B cell (primary cell): ENCODE data around the gene FRYL. TPM values are rescaled to one million over a fixed set of nuclear protein-coding genes. Genes with fewer than 3 reads are reported as not detected.

Experiments used
- ATAC-seq: fragments of 200-7000 bp; cut with Tn5 transposase; one replicate; pipeline ENCODE4 v1.10.0; 2021; ENCODE audit warnings: low read depth, mild to moderate bottlenecking, moderate number of reproducible peaks, moderate library complexity
- CTCF ChIA-PET: fragments of 350-600 bp; sonication (Branson Sonifier 250); formaldehyde crosslinking; loops from one replicate; lab custom pipeline; 2021; ENCODE audit warnings: antibody characterized with exemption, inconsistent platforms; lab: Charles Lee
- POLR2A ChIA-PET: fragments of 350-600 bp; sonication (Branson Sonifier 250); formaldehyde crosslinking; loops from one replicate; lab custom pipeline; 2021; ENCODE audit warnings: antibody characterized with exemption; lab: Charles Lee
- DNase-seq: peaks from one replicate; pipeline ENCODE4 v3.0.0; 2013
- H2AFZ ChIP-seq: 2 replicates; pipeline ENCODE4 v1.6.1; 2012; ENCODE audit warnings: mild to moderate bottlenecking, low read depth, low read length; ENCODE audit not compliant: insufficient read depth, poor library complexity, severe bottlenecking
- H3K27ac ChIP-seq, 2 donors: 1 replicate in 1 of 2; 2 replicates in 1 of 2; pipeline ENCODE4 v1.5.1; 2012 to 2013; ENCODE audit warnings: low read length in 2 of 2, mild to moderate bottlenecking in 2 of 2, moderate library complexity in 1 of 2
- H3K27me3 ChIP-seq, 4 experiments: fragments of 200-600 bp in 1 of 4; sonication (generic) in 1 of 4; replicated peaks in 1 of 4; 1 replicate in 2 of 4; 2 replicates in 2 of 4; pipeline versions ENCODE4 v1.6.1 to v1.7.0; 2013 to 2016; ENCODE audit warnings: low read length in 3 of 4, mild to moderate bottlenecking in 2 of 4, mixed read lengths in 1 of 4, moderate library complexity in 1 of 4; ENCODE audit not compliant: insufficient read depth in 4 of 4, control insufficient read depth in 3 of 4; ENCODE audit errors: control extremely low read depth in 1 of 4
- H3K36me3 ChIP-seq, 2 experiments: replicated peaks in 1 of 2; 1 replicate in 1 of 2; 2 replicates in 1 of 2; pipeline versions ENCODE4 v1.6.1 to v1.7.1; 2013; ENCODE audit warnings: low read length in 1 of 2; ENCODE audit not compliant: insufficient read depth in 2 of 2, control insufficient read depth in 1 of 2; ENCODE audit errors: control extremely low read depth in 1 of 2, extremely low read depth in 1 of 2
- H3K4me1 ChIP-seq, 2 donors: fragments of 200-600 bp in 1 of 2; sonication (generic) in 1 of 2; 1 replicate in 1 of 2; 2 replicates in 1 of 2; pipeline versions ENCODE4 v1.5.1 to v1.6.1; 2013 to 2017; ENCODE audit warnings: low read length in 2 of 2; ENCODE audit not compliant: control insufficient read depth in 2 of 2, insufficient read depth in 2 of 2
- H3K4me2 ChIP-seq: replicated peaks from 2 replicates; pipeline ENCODE3; 2012; ENCODE audit warnings: mild to moderate bottlenecking, low read depth, low read length; ENCODE audit not compliant: poor library complexity, severe bottlenecking
- H3K4me3 ChIP-seq, 5 experiments: fragments of 200-600 bp in 1 of 5; sonication (generic) in 1 of 5; 1 replicate in 3 of 5; 2 replicates in 2 of 5; pipeline versions ENCODE4 v1.5.1 to v1.7.0; 2011 to 2016; ENCODE audit warnings: low read length in 4 of 5, mild to moderate bottlenecking in 4 of 5, low read depth in 2 of 5, control low read depth in 1 of 5, moderate library complexity in 1 of 5; ENCODE audit not compliant: insufficient read depth in 1 of 5; ENCODE audit errors: control extremely low read depth in 1 of 5, extremely low read depth in 1 of 5
- H3K79me2 ChIP-seq: fragments of 200-600 bp; sonication (generic); one replicate; pipeline ENCODE4 v1.6.0; 2016; ENCODE audit warnings: low read length; ENCODE audit not compliant: control insufficient read depth, insufficient read depth
- H3K9ac ChIP-seq: fragments of 200-600 bp; sonication (generic); 2 replicates; pipeline ENCODE4 v1.6.1; 2017; ENCODE audit warnings: mild to moderate bottlenecking, low read length, moderate library complexity
- H3K9me3 ChIP-seq, 3 donors: one replicate each; pipeline versions ENCODE4 v1.6.1 to v1.7.1; 2013; ENCODE audit warnings: low read length in 2 of 3; ENCODE audit not compliant: control insufficient read depth in 2 of 3, insufficient read depth in 1 of 3; ENCODE audit errors: control extremely low read depth in 1 of 3
- H4K20me1 ChIP-seq: 2 replicates; pipeline ENCODE4 v1.6.0; 2012; ENCODE audit warnings: mild to moderate bottlenecking, low read length; ENCODE audit not compliant: insufficient read depth, control insufficient read depth, poor library complexity, severe bottlenecking
- H3K27ac Mint-ChIP-seq: one replicate; pipeline ENCODE4 v1.8.0; 2021; ENCODE audit warnings: mixed read lengths
- H3K27me3 Mint-ChIP-seq: one replicate; pipeline ENCODE4 v1.8.0; 2021; ENCODE audit warnings: mixed read lengths
- H3K4me1 Mint-ChIP-seq: one replicate; pipeline ENCODE4 v1.8.0; 2021; ENCODE audit warnings: mixed read lengths
- H3K4me3 Mint-ChIP-seq: one replicate; pipeline ENCODE4 v1.8.0; 2021; ENCODE audit warnings: mixed read lengths
- H3K9me3 Mint-ChIP-seq: one replicate; pipeline ENCODE4 v1.8.0; 2022; ENCODE audit warnings: mixed read lengths; ENCODE audit not compliant: insufficient read depth
- EZH2 ChIP-seq: IDR thresholded peaks from 2 replicates; pipeline ENCODE4 v1.6.1; 2012; ENCODE audit warnings: borderline replicate concordance, low read depth, mild to moderate bottlenecking, moderate library complexity, low read length; ENCODE audit not compliant: insufficient read depth, poor library complexity, severe bottlenecking
- WGBS: methylation state at CpG from one replicate; pipeline ENCODE4 v1.1.5; 2013; ENCODE audit warnings: missing lambda C conversion rate; ENCODE audit not compliant: insufficient coverage; 5-methylcytosine and 5-hydroxymethylcytosine counted together
- intact Hi-C: fragments of 100-400 bp; cut with micrococcal nuclease; formaldehyde crosslinking; loops from one replicate; pipeline ENCODE4 v1.10.0; 2022
- polyA plus RNA-seq: library from polyadenylated mRNA; depleted of rRNA; stranded (reverse); fragments of >200 nt; gene quantifications from 2 replicates; pipeline ENCODE4 v1.2.3, GENCODE V29; 2012
- total RNA-seq, 2 donors: library from RNA; stranded (reverse); fragments of 120-200 nt in 1 of 2; gene quantifications; 1 replicate in 1 of 2; 2 replicates in 1 of 2; pipeline versions ENCODE4 v1.2.3 to v1.2.4, GENCODE V29; 2013 to 2022
- TF ChIP-seq, protein P1 (sequence below): fragments of 200-600 bp; IDR thresholded peaks from one replicate; pipeline ENCODE4 v1.8.0; 2022; ENCODE audit warnings: antibody characterized with exemption, mild to moderate bottlenecking

The FRYL gene
- total and polyA plus RNA-seq, 2 donors (not counting 1 experiment from before 2014, with no cell fraction given): 15.5 to 138 TPM

- WGBS: no CpG with 5 or more reads among the region's 2 CpGs
- Histone ChIP-seq H3K4me1 (peaks cover 0 to 8% of the 10 kb centered on the region in 2 donors), H3K27me3 (no peaks in the 10 kb centered on the region), H3K9me3 (no peaks in the 10 kb centered on the region), H3K27ac (no peak overlapping the region), H4K20me1 (peaks cover 13% of the 10 kb centered on the region), H3K9ac (no peak overlapping the region), H3K4me2 (no peak overlapping the region), H2AFZ (no peak overlapping the region), H3K4me3 (no peak overlapping the region), H3K36me3 (no peaks in the 10 kb centered on the region), H3K79me2 (peaks cover 32% of the 10 kb centered on the region)
- TF ChIP-seq EZH2: no peak
- TF ChIP-seq, protein P1, sequence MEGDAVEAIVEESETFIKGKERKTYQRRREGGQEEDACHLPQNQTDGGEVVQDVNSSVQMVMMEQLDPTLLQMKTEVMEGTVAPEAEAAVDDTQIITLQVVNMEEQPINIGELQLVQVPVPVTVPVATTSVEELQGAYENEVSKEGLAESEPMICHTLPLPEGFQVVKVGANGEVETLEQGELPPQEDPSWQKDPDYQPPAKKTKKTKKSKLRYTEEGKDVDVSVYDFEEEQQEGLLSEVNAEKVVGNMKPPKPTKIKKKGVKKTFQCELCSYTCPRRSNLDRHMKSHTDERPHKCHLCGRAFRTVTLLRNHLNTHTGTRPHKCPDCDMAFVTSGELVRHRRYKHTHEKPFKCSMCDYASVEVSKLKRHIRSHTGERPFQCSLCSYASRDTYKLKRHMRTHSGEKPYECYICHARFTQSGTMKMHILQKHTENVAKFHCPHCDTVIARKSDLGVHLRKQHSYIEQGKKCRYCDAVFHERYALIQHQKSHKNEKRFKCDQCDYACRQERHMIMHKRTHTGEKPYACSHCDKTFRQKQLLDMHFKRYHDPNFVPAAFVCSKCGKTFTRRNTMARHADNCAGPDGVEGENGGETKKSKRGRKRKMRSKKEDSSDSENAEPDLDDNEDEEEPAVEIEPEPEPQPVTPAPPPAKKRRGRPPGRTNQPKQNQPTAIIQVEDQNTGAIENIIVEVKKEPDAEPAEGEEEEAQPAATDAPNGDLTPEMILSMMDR: no peak
- no peak for DNase-seq
- CTCF ChIA-PET: interaction anchor here (1.6 kb wide), 1 partner anchor 62 kb away, joined by 3 read pairs; no protein-coding TSS in a partner anchor
- Mint-ChIP-seq H3K4me3 (no peak overlapping the region), H3K27me3 (no peaks in the 10 kb centered on the region), H3K27ac (no peak overlapping the region), H3K9me3 (no peaks in the 10 kb centered on the region), H3K4me1 (peaks cover 29% of the 10 kb centered on the region)
- POLR2A ChIA-PET: no interaction called here
- intact Hi-C loops: no loop called here
- ATAC-seq: no peak
These were observed 139.4 kb downstream of the FRYL start for GRCh38 chr4:48640699-48641098.

DNA sequence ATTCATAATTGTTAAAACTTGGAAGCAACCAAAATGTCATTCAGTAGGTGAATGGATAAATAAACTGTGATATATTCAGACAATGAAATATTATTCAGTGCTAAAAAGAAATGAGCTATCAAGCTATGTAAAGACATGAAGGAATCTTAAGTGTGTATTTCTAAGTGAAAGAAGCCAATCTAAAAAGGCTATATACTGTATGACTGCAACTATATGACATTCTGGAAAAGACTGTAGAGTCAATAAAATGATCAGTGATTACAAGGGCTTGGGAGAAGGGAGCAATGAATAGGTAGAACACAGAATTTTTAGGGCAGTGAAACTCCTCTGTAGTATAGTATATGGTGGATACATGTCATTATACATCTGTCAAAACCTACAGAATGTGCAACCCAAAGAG, 139.9 kb downstream of the FRYL start:
- Histone ChIP-seq H3K36me3 (no peaks in the 10 kb centered on the region), H2AFZ (no peak overlapping the region), H4K20me1 (peaks cover 13% of the 10 kb centered on the region), H3K4me3 (no peak overlapping the region), H3K9ac (no peak overlapping the region), H3K27me3 (no peaks in the 10 kb centered on the region), H3K79me2 (peaks cover 32% of the 10 kb centered on the region), H3K9me3 (no peaks in the 10 kb centered on the region), H3K4me1 (peaks cover 5 to 12% of the 10 kb centered on the region in 2 donors), H3K27ac (no peak overlapping the region), H3K4me2 (no peak overlapping the region)
- Mint-ChIP-seq H3K4me1 (peaks cover 28% of the 10 kb centered on the region), H3K4me3 (no peak overlapping the region), H3K27ac (no peak overlapping the region), H3K9me3 (no peaks in the 10 kb centered on the region), H3K27me3 (no peaks in the 10 kb centered on the region)
- no peak for TF ChIP-seq EZH2
- TF ChIP-seq, protein P1: no peak
- no peak for DNase-seq
- ChIA-PET POLR2A (no interaction called here), CTCF (interaction anchor here (1.6 kb wide), 1 partner anchor 61 kb away, joined by 3 read pairs; no protein-coding TSS in a partner anchor)
- ATAC-seq: no peak
- intact Hi-C loops: no loop called here
